CD4-positive, alpha-beta memory T cell (primary cell): Measurements from ENCODE around the gene PPP6C. TPM values are rescaled to one million over a fixed set of nuclear protein-coding genes. Genes with fewer than 3 reads are reported as not detected.
A peak's percentile ranks its signal among the peaks of the same experiment; 100 is the strongest.
"Not testable (repeated sequence)": the region's sequence is repeated elsewhere in the genome, so short reads cannot be mapped to it uniquely, and the experiment has no call there.

ENCODE experiments used
- CTCF ChIA-PET: fragments of 350-600 bp; sonication (Branson Sonifier 250); formaldehyde crosslinking; loops from one replicate; lab custom pipeline; 2021; ENCODE audit warnings: inconsistent platforms; ENCODE audit not compliant: partially characterized antibody; lab: Charles Lee
- POLR2A ChIA-PET: fragments of 350-600 bp; sonication (Branson Sonifier 250); formaldehyde crosslinking; loops from one replicate; lab custom pipeline; 2021; ENCODE audit not compliant: partially characterized antibody; lab: Charles Lee
- DNase-seq, 5 donors: peaks; one replicate each; pipeline versions ENCODE4 v3.0.0 to v3.0.0-alpha.2; 2020 to 2022; ENCODE audit warnings: mixed read lengths in 1 of 5
- H3K27ac ChIP-seq: one replicate; pipeline ENCODE4 v1.7.0; 2013; ENCODE audit warnings: low read depth, low read length
- H3K27me3 ChIP-seq: 2 replicates; pipeline ENCODE4 v1.7.0; 2013; ENCODE audit warnings: mild to moderate bottlenecking, low read length, moderate library complexity; ENCODE audit not compliant: insufficient read depth
- H3K36me3 ChIP-seq: 2 replicates; pipeline ENCODE4 v1.7.0; 2013; ENCODE audit warnings: mild to moderate bottlenecking, low read length, moderate library complexity; ENCODE audit not compliant: insufficient read depth
- H3K4me1 ChIP-seq: 2 replicates; pipeline ENCODE4 v1.7.0; 2013; ENCODE audit warnings: mild to moderate bottlenecking, low read length, moderate library complexity; ENCODE audit not compliant: insufficient read depth
- H3K4me3 ChIP-seq, 2 donors: one replicate each; pipeline ENCODE4 v1.7.0; 2013; ENCODE audit warnings: low read length in 2 of 2, mild to moderate bottlenecking in 1 of 2
- H3K9me3 ChIP-seq, 2 donors: one replicate each; pipeline ENCODE4 v1.7.0; 2013; ENCODE audit warnings: low read length in 2 of 2, control low read depth in 1 of 2; ENCODE audit not compliant: control insufficient read depth in 1 of 2
- H3K27ac Mint-ChIP-seq, 7 donors: one replicate each; pipeline ENCODE4 v1.8.0; 2020 to 2021; ENCODE audit warnings: mixed read lengths in 7 of 7, mild to moderate bottlenecking in 6 of 7, inconsistent platforms in 3 of 7, moderate library complexity in 3 of 7
- H3K27me3 Mint-ChIP-seq, 2 donors: one replicate each; pipeline ENCODE4 v1.8.0; 2020 to 2021; ENCODE audit warnings: mixed read lengths in 2 of 2
- H3K36me3 Mint-ChIP-seq, 2 donors: one replicate each; pipeline ENCODE4 v1.8.0; 2020 to 2021; ENCODE audit warnings: mixed read lengths in 2 of 2, inconsistent platforms in 1 of 2, mild to moderate bottlenecking in 1 of 2
- H3K4me1 Mint-ChIP-seq, 4 donors: one replicate each; pipeline ENCODE4 v1.8.0; 2020 to 2021; ENCODE audit warnings: mixed read lengths in 4 of 4, mild to moderate bottlenecking in 1 of 4
- H3K4me3 Mint-ChIP-seq, 8 donors: one replicate each; pipeline ENCODE4 v1.8.0; 2020 to 2021; ENCODE audit warnings: mixed read lengths in 8 of 8, mild to moderate bottlenecking in 7 of 8, moderate library complexity in 6 of 8, inconsistent platforms in 3 of 8
- H3K9me3 Mint-ChIP-seq, 8 donors: one replicate each; pipeline ENCODE4 v1.8.0; 2020 to 2021; ENCODE audit warnings: mixed read lengths in 8 of 8, mild to moderate bottlenecking in 5 of 8, inconsistent platforms in 3 of 8, moderate library complexity in 1 of 8
- intact Hi-C: fragments of 100-400 bp; cut with micrococcal nuclease; formaldehyde crosslinking; loops from one replicate; pipeline ENCODE4 v1.15.1; 2023
- polyA plus RNA-seq, 2 donors: library from polyadenylated mRNA; unstranded; fragments of 300-500 nt; fragmentation: Illumina TruSeq; gene quantifications; one replicate each; pipeline ENCODE4 v1.2.3, GENCODE V29; 2021
- total RNA-seq, 2 experiments: library from RNA; stranded (reverse); gene quantifications; one replicate each; pipeline ENCODE4 v1.2.3, GENCODE V29; 2021

The PPP6C gene
- total and polyA plus RNA-seq, 4 experiments from 2014 or later: 49.2 to 66.1 (median 55.8) TPM

DNA sequence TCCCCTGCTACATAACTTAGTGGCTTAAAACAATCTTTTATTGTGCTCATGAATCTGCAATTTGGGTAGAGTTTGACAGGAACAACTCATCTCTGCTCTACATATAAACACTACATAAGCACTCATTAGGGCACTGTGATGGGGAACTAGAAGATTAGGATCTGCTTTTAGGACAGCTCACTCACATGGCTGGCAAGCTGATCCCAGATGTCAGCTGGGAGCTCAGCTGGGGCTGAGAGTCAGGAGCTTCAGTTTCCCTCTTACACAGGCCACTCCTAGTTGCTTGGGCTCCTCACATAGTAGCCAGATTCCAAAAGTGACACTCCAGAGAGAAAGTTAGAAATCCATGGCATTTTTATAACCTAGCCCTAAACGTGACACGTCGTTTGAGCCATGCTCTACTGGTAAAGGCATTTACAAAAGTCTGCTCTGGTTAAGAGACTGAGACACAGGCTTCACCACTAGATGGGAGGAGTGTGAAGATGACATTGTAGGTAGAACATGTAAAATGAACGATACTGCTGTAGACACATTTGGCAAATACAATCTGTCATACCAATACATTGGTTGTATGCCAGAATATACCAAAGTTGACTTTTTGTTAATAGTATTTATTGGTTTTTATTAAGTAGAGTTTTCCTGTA is 69.8 kb downstream of the PPP6C start:
- Histone ChIP-seq H3K4me1 (peaks cover 8% of the 10 kb centered on the region), H3K4me3 (no peak overlapping the region), H3K9me3 (no peaks in the 10 kb centered on the region), H3K27me3 (no peaks in the 10 kb centered on the region), H3K27ac (no peak overlapping the region), H3K36me3 (no peaks in the 10 kb centered on the region)
- POLR2A ChIA-PET: no interaction called here
- H3K36me3 Mint-ChIP-seq: peaks cover 5% of the 10 kb centered on the region in 2 donors
- no peak overlapping the region for H3K27ac Mint-ChIP-seq
- intact Hi-C loops: no loop called here
- no peaks in the 10 kb centered on the region for H3K27me3 Mint-ChIP-seq
- no peak overlapping the region for H3K4me3 Mint-ChIP-seq
- H3K4me1 Mint-ChIP-seq: peaks cover 10 to 29% (median 19%) of the 10 kb centered on the region in 4 donors
- H3K9me3 Mint-ChIP-seq: no peaks in the 10 kb centered on the region
- no peak for DNase-seq
- CTCF ChIA-PET: no interaction called here

DNA sequence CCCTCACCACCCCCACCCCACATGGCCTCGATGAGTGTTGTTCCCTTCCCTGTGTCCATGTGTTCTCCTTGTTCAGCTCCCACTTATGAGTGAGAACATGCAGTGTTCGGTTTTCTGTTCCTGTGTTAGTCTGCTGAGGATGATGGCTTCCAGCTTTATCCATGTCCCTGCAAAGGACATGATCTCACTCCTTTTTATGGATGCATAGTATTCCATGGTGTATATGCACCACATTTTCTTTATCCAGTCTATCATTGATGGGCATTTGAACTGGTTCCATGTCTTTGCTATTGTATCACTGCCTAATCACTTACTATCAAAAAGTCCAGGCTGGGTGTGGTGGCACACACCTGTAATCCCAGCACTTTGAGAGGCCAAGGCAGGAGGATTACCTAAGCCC is 70.9 kb downstream of the PPP6C start:
- CTCF ChIA-PET: interaction anchor here (0.9 kb wide), 1 partner anchor 24 kb away, joined by 3 read pairs; no protein-coding TSS in a partner anchor
- POLR2A ChIA-PET: not testable (repeated sequence)

DNA sequence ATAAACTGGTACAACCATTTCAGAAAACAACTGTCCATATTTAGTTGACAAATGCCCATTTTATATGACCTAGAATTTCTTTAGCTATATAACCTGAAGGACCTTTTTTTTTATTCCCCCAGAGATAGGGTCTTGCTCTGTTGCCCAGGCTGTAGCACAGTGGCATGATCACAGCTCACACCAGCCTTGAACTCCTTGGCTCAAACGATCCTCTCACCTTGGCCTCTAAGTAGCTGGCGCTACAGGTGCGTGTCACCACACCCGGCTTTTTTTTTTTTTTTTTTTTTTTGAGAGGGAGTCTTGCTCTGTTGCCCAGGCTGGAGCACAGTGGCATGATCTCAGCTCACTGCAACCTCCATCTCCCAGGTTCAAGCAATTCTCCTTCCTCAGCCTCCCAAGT is 75.1 kb downstream of the PPP6C start:
- H3K27ac ChIP-seq, H3K9me3 ChIP-seq, H3K27ac Mint-ChIP-seq, H3K27me3 Mint-ChIP-seq, POLR2A ChIA-PET, H3K4me3 ChIP-seq, intact Hi-C loops, H3K4me3 Mint-ChIP-seq, H3K36me3 ChIP-seq, H3K27me3 ChIP-seq, H3K4me1 Mint-ChIP-seq, DNase-seq, H3K4me1 ChIP-seq: not testable (repeated sequence)
- H3K9me3 Mint-ChIP-seq: peaks cover 0 to 22% (median 8%) of the 10 kb centered on the region in 8 donors
- peaks cover 20 to 24% of the 10 kb centered on the region in 2 donors for H3K36me3 Mint-ChIP-seq
- CTCF ChIA-PET: interaction anchor here (0.7 to 0.8 kb wide), 3 partner anchors 9 to 22 kb away, joined by 3 read pairs; no protein-coding TSS in a partner anchor

More for the DNA sequence above, 70.9 kb downstream of the PPP6C start:
- H3K27me3 Mint-ChIP-seq, H3K4me3 Mint-ChIP-seq, DNase-seq, H3K27ac ChIP-seq, H3K9me3 Mint-ChIP-seq, H3K27me3 ChIP-seq, H3K9me3 ChIP-seq, H3K36me3 ChIP-seq, H3K4me1 ChIP-seq, intact Hi-C loops, H3K27ac Mint-ChIP-seq, H3K36me3 Mint-ChIP-seq, H3K4me3 ChIP-seq: not testable (repeated sequence)
- H3K4me1 Mint-ChIP-seq: peaks cover 5 to 19% (median 11%) of the 10 kb centered on the region in 4 donors

DNA sequence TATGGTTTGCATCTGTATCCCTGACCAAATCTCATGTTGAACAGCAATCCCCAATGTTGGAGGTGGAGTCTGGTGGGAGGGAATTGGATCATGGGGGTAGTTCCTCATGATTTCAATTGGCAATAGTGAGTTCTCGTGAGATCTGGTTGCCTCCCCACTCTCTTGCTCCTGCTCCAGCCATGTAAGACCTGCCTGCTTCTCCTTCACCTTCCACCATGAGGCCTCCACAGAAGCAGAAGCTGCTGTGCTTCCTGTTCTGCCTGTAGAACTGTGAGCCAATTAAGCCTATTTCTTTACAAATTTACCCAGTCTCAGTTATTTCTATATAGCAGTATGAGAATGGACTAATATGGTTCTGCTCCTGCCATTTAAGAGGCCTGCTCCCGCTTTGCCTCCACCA is 79.1 kb downstream of the PPP6C start:
- H3K27me3 Mint-ChIP-seq: no peaks in the 10 kb centered on the region
- CTCF ChIA-PET: no interaction called here
- peaks cover 0 to 22% (median 8%) of the 10 kb centered on the region in 8 donors for H3K9me3 Mint-ChIP-seq
- H3K36me3 ChIP-seq: no peaks in the 10 kb centered on the region
- H3K27ac Mint-ChIP-seq: no peak overlapping the region
- no peak for DNase-seq
- intact Hi-C loops: no loop called here
- POLR2A ChIA-PET: no interaction called here
- no peak overlapping the region for H3K4me3 ChIP-seq
- H3K9me3 ChIP-seq: no peaks in the 10 kb centered on the region
- H3K4me1 ChIP-seq: no peaks in the 10 kb centered on the region
- H3K27me3 ChIP-seq: no peaks in the 10 kb centered on the region
- H3K27ac ChIP-seq: no peak overlapping the region
- peaks cover 15 to 19% of the 10 kb centered on the region in 2 donors for H3K36me3 Mint-ChIP-seq
- peaks cover 0 to 2% (median under 1%) of the 10 kb centered on the region in 4 donors for H3K4me1 Mint-ChIP-seq
- no peak overlapping the region for H3K4me3 Mint-ChIP-seq

DNA sequence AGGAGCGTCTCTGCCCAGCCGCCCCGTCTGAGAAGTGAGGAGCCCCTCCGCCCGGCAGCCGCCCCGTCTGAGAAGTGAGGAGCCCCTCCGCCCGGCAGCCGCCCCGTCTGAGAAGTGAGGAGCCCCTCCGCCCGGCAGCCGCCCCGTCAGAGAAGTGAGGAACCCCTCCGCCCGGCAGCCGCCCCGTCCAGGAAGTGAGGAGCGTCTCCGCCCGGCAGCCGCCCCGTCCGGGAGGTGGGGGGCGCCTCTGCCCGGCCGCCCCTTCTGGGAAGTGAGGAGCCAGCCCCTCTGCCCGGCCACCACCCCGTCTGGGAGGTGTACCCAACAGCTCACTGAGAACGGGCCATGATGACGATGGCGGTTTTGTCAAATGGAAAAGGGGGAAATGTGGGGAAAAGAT is 81.1 kb downstream of the PPP6C start:
- H3K27me3 ChIP-seq, H3K27ac ChIP-seq, H3K27ac Mint-ChIP-seq, CTCF ChIA-PET, H3K4me3 Mint-ChIP-seq, H3K27me3 Mint-ChIP-seq, POLR2A ChIA-PET, DNase-seq, H3K4me3 ChIP-seq, H3K36me3 ChIP-seq, intact Hi-C loops, H3K4me1 Mint-ChIP-seq, H3K4me1 ChIP-seq, H3K9me3 ChIP-seq: not testable (repeated sequence)
- Mint-ChIP-seq H3K9me3 (peaks cover 0 to 22% (median 8%) of the 10 kb centered on the region in 8 donors), H3K36me3 (peaks cover 13 to 19% of the 10 kb centered on the region in 2 donors)

DNA sequence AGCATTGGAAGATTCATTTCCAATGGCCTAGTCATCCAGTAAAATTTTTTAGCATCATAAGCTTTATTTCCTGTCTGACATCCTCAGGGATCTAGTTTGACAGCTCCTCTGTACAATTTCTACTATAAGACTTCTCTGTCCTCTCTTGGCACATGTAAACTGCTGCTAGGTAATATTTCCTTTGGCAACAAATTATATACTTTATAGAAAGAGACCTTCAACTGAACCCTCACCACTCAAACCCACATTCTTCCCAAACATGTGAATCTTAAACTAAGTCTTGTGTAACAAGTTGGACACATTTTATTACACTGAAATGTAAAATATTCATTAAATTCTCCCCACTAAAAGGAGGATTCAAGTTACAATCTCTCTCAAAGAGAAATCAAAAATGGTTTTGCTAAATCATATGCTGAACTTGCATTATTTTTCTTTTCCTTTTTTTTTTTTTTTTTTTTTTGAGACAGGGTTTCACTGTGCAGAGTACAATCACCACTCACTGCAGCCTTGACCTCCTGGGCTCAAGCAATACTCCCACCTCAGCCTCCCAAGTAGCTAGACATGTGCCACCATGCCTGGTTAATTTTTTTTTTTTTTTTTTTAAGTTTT is 83.2 kb downstream of the PPP6C start:
- DNase-seq: no peak
- POLR2A ChIA-PET: no interaction called here
- H3K36me3 ChIP-seq: no peaks in the 10 kb centered on the region
- Mint-ChIP-seq H3K27ac (no peak overlapping the region), H3K4me1 (peaks cover 0 to 2% (median under 1%) of the 10 kb centered on the region in 4 donors), H3K4me3 (no peak overlapping the region), H3K9me3 (peaks cover 0 to 4% (median 0%) of the 10 kb centered on the region in 8 donors), H3K36me3 (peaks cover 0 to under 1% of the 10 kb centered on the region in 2 donors), H3K27me3 (no peaks in the 10 kb centered on the region)
- no peaks in the 10 kb centered on the region for H3K9me3 ChIP-seq
- CTCF ChIA-PET: interaction anchor here (0.6 kb wide), 1 partner anchor 8 kb away, joined by 3 read pairs; no protein-coding TSS in a partner anchor
- intact Hi-C loops: no loop called here
- no peak overlapping the region for H3K27ac ChIP-seq
- H3K27me3 ChIP-seq: no peaks in the 10 kb centered on the region
- H3K4me1 ChIP-seq: no peaks in the 10 kb centered on the region
- no peak overlapping the region for H3K4me3 ChIP-seq

DNA sequence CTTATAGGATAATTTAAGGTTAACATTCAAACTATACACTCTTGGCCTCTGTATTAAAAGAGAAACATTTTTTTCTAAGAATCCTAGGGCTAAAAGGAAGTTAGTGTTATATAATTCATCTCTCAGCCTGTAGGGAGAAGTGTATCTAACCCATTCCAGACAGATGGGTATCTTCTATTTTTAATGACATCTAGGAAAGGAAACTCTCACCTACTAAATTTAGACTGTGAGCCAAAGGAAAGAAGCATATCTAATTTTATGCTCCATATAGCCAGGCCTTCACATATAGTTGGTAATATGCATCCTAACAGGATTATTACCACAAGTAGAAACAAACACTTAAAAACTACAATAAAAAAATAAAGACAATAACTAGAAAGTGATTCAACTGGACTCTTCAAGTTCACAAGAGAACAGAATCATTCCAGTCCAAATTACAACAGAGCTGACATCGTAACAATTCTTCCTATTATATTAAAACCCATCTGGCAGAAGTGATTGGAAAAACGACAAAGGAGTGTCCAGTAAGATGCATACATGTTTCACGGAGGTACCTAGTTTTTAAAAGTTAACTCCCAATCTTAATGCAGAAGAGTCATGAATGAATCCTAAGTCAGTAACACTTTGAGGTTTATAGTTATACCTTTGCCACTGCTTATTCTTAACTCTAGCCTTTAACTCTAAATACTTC is 85.7 kb downstream of the PPP6C start:
- Mint-ChIP-seq H3K27ac (peak overlapping the region in 1 of 7 donors; percentile 3), H3K9me3 (no peaks in the 10 kb centered on the region), H3K36me3 (peaks cover 0 to 4% of the 10 kb centered on the region in 2 donors), H3K4me1 (peaks cover 0 to 2% (median under 1%) of the 10 kb centered on the region in 4 donors), H3K27me3 (no peaks in the 10 kb centered on the region), H3K4me3 (no peak overlapping the region)
- Histone ChIP-seq H3K27me3 (no peaks in the 10 kb centered on the region), H3K9me3 (no peaks in the 10 kb centered on the region), H3K4me1 (no peaks in the 10 kb centered on the region), H3K36me3 (no peaks in the 10 kb centered on the region), H3K4me3 (no peak overlapping the region), H3K27ac (no peak overlapping the region)
- POLR2A ChIA-PET: no interaction called here
- CTCF ChIA-PET: no interaction called here
- DNase-seq: no peak
- intact Hi-C loops: no loop called here
